B cell (primary cell): ENCODE data around the gene CATSPER3. TPM values are rescaled to one million over a fixed set of nuclear protein-coding genes. Genes with fewer than 3 reads are reported as not detected.
A peak's percentile ranks its signal among the peaks of the same experiment; 100 is the strongest.

ENCODE experiments used
- ATAC-seq: fragments of 200-7000 bp; cut with Tn5 transposase; one replicate; pipeline ENCODE4 v1.10.0; 2021; ENCODE audit warnings: low read depth, mild to moderate bottlenecking, moderate number of reproducible peaks, moderate library complexity
- CTCF ChIA-PET: fragments of 350-600 bp; sonication (Branson Sonifier 250); formaldehyde crosslinking; loops from one replicate; lab custom pipeline; 2021; ENCODE audit warnings: antibody characterized with exemption, inconsistent platforms; lab: Charles Lee
- POLR2A ChIA-PET: fragments of 350-600 bp; sonication (Branson Sonifier 250); formaldehyde crosslinking; loops from one replicate; lab custom pipeline; 2021; ENCODE audit warnings: antibody characterized with exemption; lab: Charles Lee
- DNase-seq: peaks from one replicate; pipeline ENCODE4 v3.0.0; 2013
- H2AFZ ChIP-seq: 2 replicates; pipeline ENCODE4 v1.6.1; 2012; ENCODE audit warnings: mild to moderate bottlenecking, low read depth, low read length; ENCODE audit not compliant: insufficient read depth, poor library complexity, severe bottlenecking
- H3K27ac ChIP-seq, 2 donors: 1 replicate in 1 of 2; 2 replicates in 1 of 2; pipeline ENCODE4 v1.5.1; 2012 to 2013; ENCODE audit warnings: low read length in 2 of 2, mild to moderate bottlenecking in 2 of 2, moderate library complexity in 1 of 2
- H3K27me3 ChIP-seq, 4 experiments: fragments of 200-600 bp in 1 of 4; sonication (generic) in 1 of 4; replicated peaks in 1 of 4; 1 replicate in 2 of 4; 2 replicates in 2 of 4; pipeline versions ENCODE4 v1.6.1 to v1.7.0; 2013 to 2016; ENCODE audit warnings: low read length in 3 of 4, mild to moderate bottlenecking in 2 of 4, mixed read lengths in 1 of 4, moderate library complexity in 1 of 4; ENCODE audit not compliant: insufficient read depth in 4 of 4, control insufficient read depth in 3 of 4; ENCODE audit errors: control extremely low read depth in 1 of 4
- H3K36me3 ChIP-seq, 2 experiments: replicated peaks in 1 of 2; 1 replicate in 1 of 2; 2 replicates in 1 of 2; pipeline versions ENCODE4 v1.6.1 to v1.7.1; 2013; ENCODE audit warnings: low read length in 1 of 2; ENCODE audit not compliant: insufficient read depth in 2 of 2, control insufficient read depth in 1 of 2; ENCODE audit errors: control extremely low read depth in 1 of 2, extremely low read depth in 1 of 2
- H3K4me1 ChIP-seq, 2 donors: fragments of 200-600 bp in 1 of 2; sonication (generic) in 1 of 2; 1 replicate in 1 of 2; 2 replicates in 1 of 2; pipeline versions ENCODE4 v1.5.1 to v1.6.1; 2013 to 2017; ENCODE audit warnings: low read length in 2 of 2; ENCODE audit not compliant: control insufficient read depth in 2 of 2, insufficient read depth in 2 of 2
- H3K4me2 ChIP-seq: replicated peaks from 2 replicates; pipeline ENCODE3; 2012; ENCODE audit warnings: mild to moderate bottlenecking, low read depth, low read length; ENCODE audit not compliant: poor library complexity, severe bottlenecking
- H3K4me3 ChIP-seq, 5 experiments: fragments of 200-600 bp in 1 of 5; sonication (generic) in 1 of 5; 1 replicate in 3 of 5; 2 replicates in 2 of 5; pipeline versions ENCODE4 v1.5.1 to v1.7.0; 2011 to 2016; ENCODE audit warnings: low read length in 4 of 5, mild to moderate bottlenecking in 4 of 5, low read depth in 2 of 5, control low read depth in 1 of 5, moderate library complexity in 1 of 5; ENCODE audit not compliant: insufficient read depth in 1 of 5; ENCODE audit errors: control extremely low read depth in 1 of 5, extremely low read depth in 1 of 5
- H3K79me2 ChIP-seq: fragments of 200-600 bp; sonication (generic); one replicate; pipeline ENCODE4 v1.6.0; 2016; ENCODE audit warnings: low read length; ENCODE audit not compliant: control insufficient read depth, insufficient read depth
- H3K9ac ChIP-seq: fragments of 200-600 bp; sonication (generic); 2 replicates; pipeline ENCODE4 v1.6.1; 2017; ENCODE audit warnings: mild to moderate bottlenecking, low read length, moderate library complexity
- H3K9me3 ChIP-seq, 3 donors: one replicate each; pipeline versions ENCODE4 v1.6.1 to v1.7.1; 2013; ENCODE audit warnings: low read length in 2 of 3; ENCODE audit not compliant: control insufficient read depth in 2 of 3, insufficient read depth in 1 of 3; ENCODE audit errors: control extremely low read depth in 1 of 3
- H4K20me1 ChIP-seq: 2 replicates; pipeline ENCODE4 v1.6.0; 2012; ENCODE audit warnings: mild to moderate bottlenecking, low read length; ENCODE audit not compliant: insufficient read depth, control insufficient read depth, poor library complexity, severe bottlenecking
- H3K27ac Mint-ChIP-seq: one replicate; pipeline ENCODE4 v1.8.0; 2021; ENCODE audit warnings: mixed read lengths
- H3K27me3 Mint-ChIP-seq: one replicate; pipeline ENCODE4 v1.8.0; 2021; ENCODE audit warnings: mixed read lengths
- H3K4me1 Mint-ChIP-seq: one replicate; pipeline ENCODE4 v1.8.0; 2021; ENCODE audit warnings: mixed read lengths
- H3K4me3 Mint-ChIP-seq: one replicate; pipeline ENCODE4 v1.8.0; 2021; ENCODE audit warnings: mixed read lengths
- H3K9me3 Mint-ChIP-seq: one replicate; pipeline ENCODE4 v1.8.0; 2022; ENCODE audit warnings: mixed read lengths; ENCODE audit not compliant: insufficient read depth
- EZH2 ChIP-seq: IDR thresholded peaks from 2 replicates; pipeline ENCODE4 v1.6.1; 2012; ENCODE audit warnings: borderline replicate concordance, low read depth, mild to moderate bottlenecking, moderate library complexity, low read length; ENCODE audit not compliant: insufficient read depth, poor library complexity, severe bottlenecking
- WGBS: methylation state at CpG from one replicate; pipeline ENCODE4 v1.1.5; 2013; ENCODE audit warnings: missing lambda C conversion rate; ENCODE audit not compliant: insufficient coverage; 5-methylcytosine and 5-hydroxymethylcytosine counted together
- intact Hi-C: fragments of 100-400 bp; cut with micrococcal nuclease; formaldehyde crosslinking; loops from one replicate; pipeline ENCODE4 v1.10.0; 2022
- polyA plus RNA-seq: library from polyadenylated mRNA; depleted of rRNA; stranded (reverse); fragments of >200 nt; gene quantifications from 2 replicates; pipeline ENCODE4 v1.2.3, GENCODE V29; 2012
- total RNA-seq, 2 donors: library from RNA; stranded (reverse); fragments of 120-200 nt in 1 of 2; gene quantifications; 1 replicate in 1 of 2; 2 replicates in 1 of 2; pipeline versions ENCODE4 v1.2.3 to v1.2.4, GENCODE V29; 2013 to 2022
- TF ChIP-seq, protein P1 (sequence below): fragments of 200-600 bp; IDR thresholded peaks from one replicate; pipeline ENCODE4 v1.8.0; 2022; ENCODE audit warnings: antibody characterized with exemption, mild to moderate bottlenecking

CATSPER3 gene
- total and polyA plus RNA-seq, 2 donors (not counting 1 experiment from before 2014, with no cell fraction given): 0.79 to 1.3 TPM

DNA sequence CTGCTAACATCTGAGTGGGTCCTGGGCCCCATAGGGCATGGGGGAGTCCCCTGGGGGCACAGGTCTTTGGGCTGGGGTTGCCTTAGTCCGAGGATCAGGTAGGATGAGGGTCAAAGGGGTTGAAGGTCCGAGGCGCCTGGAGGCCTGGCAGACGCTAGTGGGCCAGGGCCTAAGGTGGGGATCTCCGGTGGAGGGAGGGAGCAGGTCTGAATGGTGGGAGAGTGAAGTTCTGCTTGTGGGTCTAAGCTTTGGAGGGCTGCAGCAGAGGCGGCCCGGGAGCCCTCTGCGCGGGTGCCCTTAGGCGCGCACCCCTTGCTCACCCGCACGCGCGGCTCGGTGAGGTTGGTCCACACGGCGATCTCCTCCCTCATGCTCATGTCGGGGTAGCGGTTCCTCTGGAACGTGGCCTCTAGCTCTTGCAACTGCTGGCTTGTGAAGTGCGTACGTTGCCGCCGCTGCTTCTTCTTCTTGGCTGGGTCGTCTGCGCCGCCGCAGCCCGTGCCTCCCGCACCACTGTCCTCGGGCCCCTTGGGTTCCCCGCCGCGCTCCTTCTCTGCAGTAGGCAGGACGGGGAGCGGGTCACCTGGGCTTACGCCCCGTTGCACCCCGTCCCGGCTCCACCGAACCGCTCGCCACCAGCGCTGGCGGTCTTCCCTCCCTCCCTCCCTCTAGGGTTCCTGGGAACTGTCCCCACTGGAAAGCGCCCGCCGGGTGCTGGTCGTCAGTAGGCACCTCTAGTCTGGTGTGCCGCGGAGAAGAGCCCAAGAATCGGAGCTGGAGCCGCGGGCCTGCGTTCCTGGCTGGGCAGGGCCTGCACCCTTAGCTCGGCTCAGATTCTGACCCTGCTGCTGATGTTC lies 63.5 kb downstream of the CATSPER3 start:
- H3K27ac Mint-ChIP-seq: peak overlapping the region; percentile 59
- no peak overlapping the region for H3K27ac ChIP-seq
- DNase-seq (peak; percentile 74), ATAC-seq (peak; percentile 12)
- peaks cover 18% of the 10 kb centered on the region for H4K20me1 ChIP-seq
- ChIA-PET CTCF (no interaction called here), POLR2A (interaction anchor here (1.5 kb wide), 1 partner anchor 18 kb away, joined by 8 read pairs; no protein-coding TSS in a partner anchor)
- H3K9ac ChIP-seq: peak overlapping the region; percentile 23
- H3K27me3 ChIP-seq: peaks cover 0 to 89% (median 72%) of the 10 kb centered on the region in 4 experiments
- H3K79me2 ChIP-seq: no peaks in the 10 kb centered on the region
- peak overlapping the region; percentile 44 for H2AFZ ChIP-seq
- H3K4me3 Mint-ChIP-seq: peak overlapping the region; percentile 78
- H3K27me3 Mint-ChIP-seq: peaks cover 74% of the 10 kb centered on the region
- no peaks in the 10 kb centered on the region for H3K36me3 ChIP-seq
- H3K9me3 ChIP-seq: peaks cover 3 to 64% (median 10%) of the 10 kb centered on the region in 3 donors
- 8% methylated on average over 57 of the region's 57 CpGs for WGBS
- H3K4me1 ChIP-seq: peaks cover 54 to 80% of the 10 kb centered on the region in 2 donors
- intact Hi-C loops: no loop called here
- peaks cover 3% of the 10 kb centered on the region for H3K9me3 Mint-ChIP-seq
- H3K4me3 ChIP-seq: peak overlapping the region in 4 of 5 experiments; percentile 10 to 41 (median 18)
- H3K4me2 ChIP-seq: peak overlapping the region; percentile 82
- TF ChIP-seq EZH2: peak; percentile 75
- TF ChIP-seq, protein P1, sequence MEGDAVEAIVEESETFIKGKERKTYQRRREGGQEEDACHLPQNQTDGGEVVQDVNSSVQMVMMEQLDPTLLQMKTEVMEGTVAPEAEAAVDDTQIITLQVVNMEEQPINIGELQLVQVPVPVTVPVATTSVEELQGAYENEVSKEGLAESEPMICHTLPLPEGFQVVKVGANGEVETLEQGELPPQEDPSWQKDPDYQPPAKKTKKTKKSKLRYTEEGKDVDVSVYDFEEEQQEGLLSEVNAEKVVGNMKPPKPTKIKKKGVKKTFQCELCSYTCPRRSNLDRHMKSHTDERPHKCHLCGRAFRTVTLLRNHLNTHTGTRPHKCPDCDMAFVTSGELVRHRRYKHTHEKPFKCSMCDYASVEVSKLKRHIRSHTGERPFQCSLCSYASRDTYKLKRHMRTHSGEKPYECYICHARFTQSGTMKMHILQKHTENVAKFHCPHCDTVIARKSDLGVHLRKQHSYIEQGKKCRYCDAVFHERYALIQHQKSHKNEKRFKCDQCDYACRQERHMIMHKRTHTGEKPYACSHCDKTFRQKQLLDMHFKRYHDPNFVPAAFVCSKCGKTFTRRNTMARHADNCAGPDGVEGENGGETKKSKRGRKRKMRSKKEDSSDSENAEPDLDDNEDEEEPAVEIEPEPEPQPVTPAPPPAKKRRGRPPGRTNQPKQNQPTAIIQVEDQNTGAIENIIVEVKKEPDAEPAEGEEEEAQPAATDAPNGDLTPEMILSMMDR: no peak
- peaks cover 48% of the 10 kb centered on the region for H3K4me1 Mint-ChIP-seq
